Parathyroid adenoma (tissue), 2 donors: ENCODE measurements around the gene ASB1.

Source experiments
- H2AFZ ChIP-seq: fragments of 300-600 bp; sonication (generic); one replicate; pipeline ENCODE4 v1.7.0; 2017; ENCODE audit warnings: antibody characterized with exemption, mild to moderate bottlenecking
- H3K27ac ChIP-seq: fragments of 300-600 bp; sonication (generic); one replicate; pipeline ENCODE4 v1.7.0; 2017
- H3K27me3 ChIP-seq: fragments of 300-600 bp; sonication (generic); one replicate; pipeline ENCODE4 v1.7.0; 2017; ENCODE audit warnings: low read length; ENCODE audit not compliant: control insufficient read depth, insufficient read depth
- H3K36me3 ChIP-seq: fragments of 300-600 bp; sonication (generic); one replicate; pipeline ENCODE4 v1.7.0; 2017; ENCODE audit warnings: low read length; ENCODE audit not compliant: control insufficient read depth, insufficient read depth
- H3K4me1 ChIP-seq: fragments of 300-600 bp; sonication (generic); one replicate; pipeline ENCODE4 v1.7.0; 2017; ENCODE audit warnings: control low read depth
- H3K4me2 ChIP-seq: fragments of 300-600 bp; sonication (generic); one replicate; pipeline ENCODE4 v1.7.0; 2017; ENCODE audit warnings: low read length
- H3K4me3 ChIP-seq: fragments of 300-600 bp; sonication (generic); one replicate; pipeline ENCODE4 v1.7.0; 2017; ENCODE audit warnings: low read depth, low read length
- H3K79me2 ChIP-seq: fragments of 300-600 bp; sonication (generic); one replicate; pipeline ENCODE4 v1.7.0; 2017; ENCODE audit warnings: control low read depth
- H3K9ac ChIP-seq: fragments of 300-600 bp; sonication (generic); one replicate; pipeline ENCODE4 v1.7.0; 2017; ENCODE audit warnings: mild to moderate bottlenecking
- H3K9me3 ChIP-seq: fragments of 300-600 bp; sonication (generic); one replicate; pipeline ENCODE4 v1.7.0; 2017; ENCODE audit warnings: low read length; ENCODE audit not compliant: control insufficient read depth
- TF ChIP-seq, protein P1 (sequence below): fragments of 300-600 bp; sonication (generic); IDR thresholded peaks from one replicate; pipeline ENCODE4 v1.7.0; 2017; ENCODE audit warnings: antibody characterized with exemption, mild to moderate bottlenecking
- donor health status: primary hyperparathyroidism.

ASB1 gene

GRCh38 chr2:238449909-238450417 is 23.2 kb downstream of the ASB1 start:
- Histone ChIP-seq H3K79me2 (peaks cover 24% of the 10 kb centered on the region), H2AFZ (no peak overlapping the region), H3K4me2 (no peak overlapping the region), H3K36me3 (no peaks in the 10 kb centered on the region), H3K27me3 (no peaks in the 10 kb centered on the region), H3K27ac (no peak overlapping the region), H3K4me3 (no peak overlapping the region), H3K9ac (no peak overlapping the region), H3K4me1 (no peaks in the 10 kb centered on the region), H3K9me3 (no peaks in the 10 kb centered on the region)
- TF ChIP-seq, protein P1, sequence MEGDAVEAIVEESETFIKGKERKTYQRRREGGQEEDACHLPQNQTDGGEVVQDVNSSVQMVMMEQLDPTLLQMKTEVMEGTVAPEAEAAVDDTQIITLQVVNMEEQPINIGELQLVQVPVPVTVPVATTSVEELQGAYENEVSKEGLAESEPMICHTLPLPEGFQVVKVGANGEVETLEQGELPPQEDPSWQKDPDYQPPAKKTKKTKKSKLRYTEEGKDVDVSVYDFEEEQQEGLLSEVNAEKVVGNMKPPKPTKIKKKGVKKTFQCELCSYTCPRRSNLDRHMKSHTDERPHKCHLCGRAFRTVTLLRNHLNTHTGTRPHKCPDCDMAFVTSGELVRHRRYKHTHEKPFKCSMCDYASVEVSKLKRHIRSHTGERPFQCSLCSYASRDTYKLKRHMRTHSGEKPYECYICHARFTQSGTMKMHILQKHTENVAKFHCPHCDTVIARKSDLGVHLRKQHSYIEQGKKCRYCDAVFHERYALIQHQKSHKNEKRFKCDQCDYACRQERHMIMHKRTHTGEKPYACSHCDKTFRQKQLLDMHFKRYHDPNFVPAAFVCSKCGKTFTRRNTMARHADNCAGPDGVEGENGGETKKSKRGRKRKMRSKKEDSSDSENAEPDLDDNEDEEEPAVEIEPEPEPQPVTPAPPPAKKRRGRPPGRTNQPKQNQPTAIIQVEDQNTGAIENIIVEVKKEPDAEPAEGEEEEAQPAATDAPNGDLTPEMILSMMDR: no peak

GRCh38 chr2:238450440-238450861 is 23.7 kb downstream of the ASB1 start:
- Histone ChIP-seq H3K4me1 (no peaks in the 10 kb centered on the region), H2AFZ (no peak overlapping the region), H3K27me3 (no peaks in the 10 kb centered on the region), H3K9ac (no peak overlapping the region), H3K27ac (no peak overlapping the region), H3K4me3 (no peak overlapping the region), H3K9me3 (no peaks in the 10 kb centered on the region), H3K4me2 (no peak overlapping the region), H3K79me2 (peaks cover 24% of the 10 kb centered on the region), H3K36me3 (no peaks in the 10 kb centered on the region)
- TF ChIP-seq, protein P1: no peak

GRCh38 chr2:238453842-238454241 is 27.1 kb downstream of the ASB1 start:
- no peak overlapping the region for H3K4me3 ChIP-seq
- H3K9me3 ChIP-seq: no peaks in the 10 kb centered on the region
- H3K27ac ChIP-seq: no peak overlapping the region
- no peak overlapping the region for H3K4me2 ChIP-seq
- H3K27me3 ChIP-seq: no peaks in the 10 kb centered on the region
- H2AFZ ChIP-seq: no peak overlapping the region
- H3K9ac ChIP-seq: no peak overlapping the region
- TF ChIP-seq, protein P1: no peak
- H3K4me1 ChIP-seq: no peaks in the 10 kb centered on the region
- H3K36me3 ChIP-seq: no peaks in the 10 kb centered on the region
- H3K79me2 ChIP-seq: no peaks in the 10 kb centered on the region

DNA sequence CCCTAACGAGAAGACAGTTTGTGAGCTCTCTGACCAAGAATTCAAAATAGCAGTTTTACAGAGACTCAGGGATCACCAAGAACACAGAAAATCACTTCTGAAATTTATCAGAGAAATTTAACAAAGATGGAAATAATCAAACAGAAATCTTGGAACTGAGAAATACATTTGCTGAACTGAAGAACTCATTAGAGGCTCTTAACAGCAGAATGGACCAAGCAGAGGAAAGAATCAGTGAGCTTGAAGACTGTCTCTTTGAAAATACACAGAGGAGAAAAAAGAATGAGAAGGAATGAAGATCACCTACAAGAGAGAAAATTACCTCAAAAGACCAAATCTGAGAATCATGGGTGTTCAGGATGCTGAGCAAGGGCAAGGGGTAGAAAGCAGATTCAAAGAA is 29.7 kb downstream of the ASB1 start:
- no peak overlapping the region for H2AFZ ChIP-seq
- no peak overlapping the region for H3K4me2 ChIP-seq
- H3K27ac ChIP-seq: no peak overlapping the region
- no peaks in the 10 kb centered on the region for H3K36me3 ChIP-seq
- TF ChIP-seq, protein P1: no peak
- no peaks in the 10 kb centered on the region for H3K27me3 ChIP-seq
- H3K4me1 ChIP-seq: no peaks in the 10 kb centered on the region
- H3K79me2 ChIP-seq: no peaks in the 10 kb centered on the region
- no peaks in the 10 kb centered on the region for H3K9me3 ChIP-seq
- H3K4me3 ChIP-seq: no peak overlapping the region
- no peak overlapping the region for H3K9ac ChIP-seq
